Osteoblast (primary cell): ENCODE measurements around the gene SHROOM1. TPM values are rescaled to one million over a fixed set of nuclear protein-coding genes. Genes with fewer than 3 reads are reported as not detected.

Experiments
- DNase-seq: peaks from one replicate; pipeline ENCODE4 v3.0.0; 2011; ENCODE audit warnings: low spot score, mixed read lengths; ENCODE audit not compliant: insufficient read length; ENCODE audit errors: missing footprints
- H2AFZ ChIP-seq: 2 replicates; pipeline ENCODE4 v1.6.0; 2011; ENCODE audit warnings: mild to moderate bottlenecking, low read length
- H3K27ac ChIP-seq: 2 replicates; pipeline ENCODE4 v1.5.1; 2011; ENCODE audit warnings: mild to moderate bottlenecking, low read depth, low read length, moderate library complexity
- H3K27me3 ChIP-seq: 2 replicates; pipeline ENCODE4 v1.6.0; 2012; ENCODE audit warnings: mild to moderate bottlenecking, control low read depth, inconsistent platforms, low read length, moderate library complexity; ENCODE audit not compliant: insufficient read depth
- H3K36me3 ChIP-seq: 2 replicates; pipeline ENCODE4 v1.5.1; 2011; ENCODE audit warnings: mild to moderate bottlenecking, low read length, control low read depth, moderate library complexity; ENCODE audit not compliant: insufficient read depth
- H3K4me1 ChIP-seq: 2 replicates; pipeline ENCODE4 v1.5.1; 2011; ENCODE audit warnings: mild to moderate bottlenecking, low read length, control low read depth, moderate library complexity; ENCODE audit not compliant: insufficient read depth
- H3K4me2 ChIP-seq: 2 replicates; pipeline ENCODE4 v1.6.0; 2011; ENCODE audit warnings: mild to moderate bottlenecking, low read length; ENCODE audit not compliant: insufficient read depth
- H3K4me3 ChIP-seq: fragments of 200-600 bp; sonication (generic); 3 replicates; pipeline ENCODE4 v1.5.1; 2012; ENCODE audit warnings: mild to moderate bottlenecking, low read length, inconsistent platforms; ENCODE audit not compliant: insufficient read depth
- H3K79me2 ChIP-seq: 2 replicates; pipeline ENCODE4 v1.6.0; 2012; ENCODE audit warnings: mild to moderate bottlenecking, low read length, control low read depth, inconsistent platforms; ENCODE audit not compliant: insufficient read depth
- H3K9me3 ChIP-seq: 2 replicates; pipeline ENCODE4 v1.5.1; 2011; ENCODE audit warnings: low read depth, low read length, control low read depth
- H4K20me1 ChIP-seq: 2 replicates; pipeline ENCODE4 v1.6.0; 2012; ENCODE audit warnings: mild to moderate bottlenecking, low read length, control low read depth; ENCODE audit not compliant: insufficient read depth
- CTCF ChIP-seq: IDR thresholded peaks from 2 replicates; pipeline ENCODE4 v1.5.1; 2011; ENCODE audit warnings: mild to moderate bottlenecking, low read depth, low read length, moderate library complexity; ENCODE audit errors: extremely low read depth
- total RNA-seq: library from RNA; depleted of rRNA; stranded (reverse); fragments of >200 nt; gene quantifications from 2 replicates; pipeline ENCODE4 v1.2.3, GENCODE V29; 2012

Gene SHROOM1
- total RNA-seq, 1 donor = 4.7 TPM

- H3K9me3 ChIP-seq = no peaks in the 10 kb centered on the region
- DNase-seq = no peak
- H3K27me3 ChIP-seq = no peaks in the 10 kb centered on the region
- H3K4me2 ChIP-seq = no peak overlapping the region
- H3K4me3 ChIP-seq = no peak overlapping the region
- peaks cover 19% of the 10 kb centered on the region for H3K4me1 ChIP-seq
- peaks cover 13% of the 10 kb centered on the region for H4K20me1 ChIP-seq
- no peak for TF ChIP-seq CTCF
- H3K27ac ChIP-seq = no peak overlapping the region
- no peak overlapping the region for H2AFZ ChIP-seq
- peaks cover 50% of the 10 kb centered on the region for H3K36me3 ChIP-seq
- peaks cover 21% of the 10 kb centered on the region for H3K79me2 ChIP-seq
Measured at GRCh38 chr5:132870801-132871200, 40.4 kb upstream of the SHROOM1 start.

- Histone ChIP-seq H2AFZ (no peak overlapping the region), H3K27me3 (no peaks in the 10 kb centered on the region), H3K4me1 (peaks cover 21% of the 10 kb centered on the region), H3K4me2 (no peak overlapping the region), H3K36me3 (peaks cover 37% of the 10 kb centered on the region), H3K4me3 (no peak overlapping the region), H4K20me1 (peaks cover 10% of the 10 kb centered on the region), H3K9me3 (no peaks in the 10 kb centered on the region), H3K79me2 (peaks cover 21% of the 10 kb centered on the region), H3K27ac (peak overlapping the region; percentile 31)
- TF ChIP-seq CTCF = no peak
- DNase-seq = no peak
Measured at GRCh38 chr5:132868754-132869153, 38.3 kb upstream of the SHROOM1 start.

GRCh38 chr5:132867046-132867451 is 36.6 kb upstream of the SHROOM1 start:
- peak overlapping the region; percentile 100 for H3K4me2 ChIP-seq

More at GRCh38 chr5:132867046-132867451, 36.6 kb upstream of the SHROOM1 start:
- Histone ChIP-seq H3K4me3 (peak overlapping the region; percentile 96), H3K79me2 (peaks cover 21% of the 10 kb centered on the region), H4K20me1 (peaks cover 10% of the 10 kb centered on the region), H3K4me1 (peaks cover 16% of the 10 kb centered on the region), H3K27me3 (no peaks in the 10 kb centered on the region), H2AFZ (peak overlapping the region; percentile 91), H3K36me3 (peaks cover 24% of the 10 kb centered on the region), H3K9me3 (no peaks in the 10 kb centered on the region), H3K27ac (peak overlapping the region; percentile 98)
- no peak for DNase-seq
- no peak for TF ChIP-seq CTCF
